ENCODE data around the gene P2RX4.

DNA sequence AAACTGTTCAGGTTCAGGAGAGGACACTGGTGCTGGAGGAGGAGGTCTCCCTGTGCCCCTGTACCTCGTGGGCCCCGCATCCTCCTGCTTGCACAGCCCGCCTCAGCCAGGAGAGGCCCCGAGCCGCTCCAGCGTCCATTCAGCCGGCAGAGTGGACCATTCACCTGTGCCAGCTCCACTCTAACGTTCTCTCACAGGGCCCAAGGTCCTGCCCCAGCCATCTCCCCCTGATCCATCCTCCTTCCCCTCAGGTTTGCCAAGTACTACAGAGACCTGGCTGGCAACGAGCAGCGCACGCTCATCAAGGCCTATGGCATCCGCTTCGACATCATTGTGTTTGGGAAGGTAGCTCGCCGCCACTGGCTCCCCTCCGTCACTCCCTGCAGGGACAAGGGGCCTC is 22.2 kb downstream of the P2RX4 start:
- TF ChIP-seq, protein P1, sequence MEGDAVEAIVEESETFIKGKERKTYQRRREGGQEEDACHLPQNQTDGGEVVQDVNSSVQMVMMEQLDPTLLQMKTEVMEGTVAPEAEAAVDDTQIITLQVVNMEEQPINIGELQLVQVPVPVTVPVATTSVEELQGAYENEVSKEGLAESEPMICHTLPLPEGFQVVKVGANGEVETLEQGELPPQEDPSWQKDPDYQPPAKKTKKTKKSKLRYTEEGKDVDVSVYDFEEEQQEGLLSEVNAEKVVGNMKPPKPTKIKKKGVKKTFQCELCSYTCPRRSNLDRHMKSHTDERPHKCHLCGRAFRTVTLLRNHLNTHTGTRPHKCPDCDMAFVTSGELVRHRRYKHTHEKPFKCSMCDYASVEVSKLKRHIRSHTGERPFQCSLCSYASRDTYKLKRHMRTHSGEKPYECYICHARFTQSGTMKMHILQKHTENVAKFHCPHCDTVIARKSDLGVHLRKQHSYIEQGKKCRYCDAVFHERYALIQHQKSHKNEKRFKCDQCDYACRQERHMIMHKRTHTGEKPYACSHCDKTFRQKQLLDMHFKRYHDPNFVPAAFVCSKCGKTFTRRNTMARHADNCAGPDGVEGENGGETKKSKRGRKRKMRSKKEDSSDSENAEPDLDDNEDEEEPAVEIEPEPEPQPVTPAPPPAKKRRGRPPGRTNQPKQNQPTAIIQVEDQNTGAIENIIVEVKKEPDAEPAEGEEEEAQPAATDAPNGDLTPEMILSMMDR (conservative IDR thresholded peaks at IDR 0.05; ENCODE audit: low read length) = no peak
- TF ChIP-seq EZH2phosphoT487 (IDR thresholded peaks at IDR 0.05; ENCODE audit: borderline replicate concordance, low read depth, low read length) = no peak
